ENCODE data around the gene CDC42BPG.
A peak's percentile ranks its signal among the peaks of the same experiment; 100 is the strongest.

CDC42BPG gene

GRCh38 chr11:64842851-64843685 lies 1.4 kb downstream of the CDC42BPG start:
- H3K4me1 ChIP-seq (ENCODE audit: insufficient read depth, low read length): peaks cover 11% of the 10 kb centered on the region; the same call in 1 of the 2 replicates
- peaks cover 5% of the 10 kb centered on the region; the same call in 1 of the 2 replicates for H3K27me3 ChIP-seq (ENCODE audit: insufficient read depth, low read length)
- peaks cover 14% of the 10 kb centered on the region for H3K36me3 ChIP-seq (ENCODE audit: insufficient read depth, low read depth, low read length)
- H3K9ac ChIP-seq (ENCODE audit: low read depth, low read length): 0 out of 2 replicates have a peak overlapping the region, but pooled peaks have one; percentile 34
- no peaks in the 10 kb centered on the region for H3K9me3 ChIP-seq (ENCODE audit: insufficient read depth, low read depth, low read length)
- H3K4me3 ChIP-seq (ENCODE audit: low read length): no peak overlapping the region
- no peak overlapping the region for H3K27ac ChIP-seq (ENCODE audit: low read length)

DNA sequence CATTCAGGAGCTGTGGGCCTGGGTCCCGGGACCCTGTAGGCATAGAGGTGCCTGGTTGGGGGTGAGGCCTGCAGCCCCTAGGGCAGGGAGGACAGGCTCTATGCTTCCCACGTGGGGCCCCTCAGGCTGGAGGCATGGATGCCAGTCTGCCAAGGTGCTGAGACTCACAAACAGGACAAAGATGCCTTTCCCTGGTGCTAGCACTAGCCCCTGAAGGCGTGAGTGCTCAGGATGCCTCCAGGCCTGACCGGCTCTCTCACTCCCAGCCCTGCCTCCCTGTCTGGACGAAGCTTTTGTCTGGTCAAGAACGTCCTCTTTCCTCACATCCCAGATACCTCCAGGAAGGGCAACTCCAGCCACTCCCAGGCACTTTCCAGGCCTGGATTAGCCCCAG lies 2.1 kb downstream of the CDC42BPG start:
- H3K27me3 ChIP-seq (ENCODE audit: insufficient read depth, low read length): peaks cover 5% of the 10 kb centered on the region; the same call in 1 of the 2 replicates
- no peak overlapping the region for H3K4me3 ChIP-seq (ENCODE audit: low read length)

DNA sequence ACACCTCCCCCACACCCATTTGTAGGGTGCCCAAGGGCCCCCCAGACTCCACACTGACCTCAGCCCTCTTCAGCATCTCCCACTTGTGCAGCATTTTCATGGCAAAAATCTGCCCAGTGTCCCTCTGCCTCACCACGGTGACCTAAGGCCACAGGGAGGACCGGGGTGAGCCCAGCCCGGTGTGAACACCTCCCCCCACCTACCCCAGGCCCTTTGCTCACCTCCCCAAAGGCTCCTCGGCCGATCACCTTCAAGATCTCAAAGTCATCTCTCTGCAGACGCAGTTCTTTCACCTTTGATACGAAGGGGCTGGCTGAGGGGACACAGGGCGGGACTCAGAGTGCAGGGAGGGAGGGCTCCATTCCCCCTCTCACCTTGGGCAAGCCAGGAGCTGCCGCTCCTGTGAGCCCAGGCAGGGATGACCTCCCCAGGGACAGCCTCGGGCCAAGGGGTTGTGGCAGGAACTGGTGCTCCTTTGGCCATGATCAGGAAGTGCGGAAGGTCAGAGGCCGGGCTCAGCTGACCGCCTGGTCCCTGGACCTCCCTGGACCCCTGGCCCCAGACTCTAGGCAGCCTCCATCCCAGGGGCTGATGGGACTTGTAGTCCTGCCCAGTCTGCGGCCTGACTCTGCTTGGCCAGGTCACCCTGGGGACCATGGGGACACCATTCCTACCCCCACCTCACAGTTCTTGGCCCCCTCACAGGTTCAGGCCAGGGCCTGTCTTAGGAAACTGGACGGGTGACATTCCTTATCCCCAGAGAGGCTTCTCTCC lies 2.7 kb downstream of the CDC42BPG start:
- Histone ChIP-seq H3K27me3 (ENCODE audit: insufficient read depth, low read length) (peaks cover 5% of the 10 kb centered on the region; the same call in 1 of the 2 replicates), H3K4me1 (ENCODE audit: insufficient read depth, low read length) (peaks cover 11% of the 10 kb centered on the region; the same call in 1 of the 2 replicates), H3K4me3 (ENCODE audit: low read length) (no peak overlapping the region), H3K9ac (ENCODE audit: low read depth, low read length) (0 out of 2 replicates have a peak overlapping the region, but pooled peaks have one; percentile 34), H3K27ac (ENCODE audit: low read length) (no peak overlapping the region), H3K9me3 (ENCODE audit: insufficient read depth, low read depth, low read length) (no peaks in the 10 kb centered on the region), H3K36me3 (ENCODE audit: insufficient read depth, low read depth, low read length) (peaks cover 14% of the 10 kb centered on the region)

More for the DNA sequence above, 2.1 kb downstream of the CDC42BPG start:
- Histone ChIP-seq H3K4me1 (ENCODE audit: insufficient read depth, low read length) (peaks cover 11% of the 10 kb centered on the region; the same call in 1 of the 2 replicates), H3K36me3 (ENCODE audit: insufficient read depth, low read depth, low read length) (peaks cover 14% of the 10 kb centered on the region), H3K9ac (ENCODE audit: low read depth, low read length) (0 out of 2 replicates have a peak overlapping the region, but pooled peaks have one; percentile 34), H3K9me3 (ENCODE audit: insufficient read depth, low read depth, low read length) (no peaks in the 10 kb centered on the region), H3K27ac (ENCODE audit: low read length) (no peak overlapping the region)

- peaks cover 11% of the 10 kb centered on the region; the same call in 1 of the 2 replicates for H3K4me1 ChIP-seq (ENCODE audit: insufficient read depth, low read length)
- no peak overlapping the region for H3K4me3 ChIP-seq (ENCODE audit: low read length)
- no peak overlapping the region for H3K9ac ChIP-seq (ENCODE audit: low read depth, low read length)
- H3K9me3 ChIP-seq (ENCODE audit: insufficient read depth, low read depth, low read length): no peaks in the 10 kb centered on the region
- H3K36me3 ChIP-seq (ENCODE audit: insufficient read depth, low read depth, low read length): peaks cover 14% of the 10 kb centered on the region
- peaks cover 5% of the 10 kb centered on the region; the same call in 1 of the 2 replicates for H3K27me3 ChIP-seq (ENCODE audit: insufficient read depth, low read length)
- H3K27ac ChIP-seq (ENCODE audit: low read length): no peak overlapping the region
Observed at GRCh38 chr11:64839887-64840782, 4.3 kb downstream of the CDC42BPG start.

DNA sequence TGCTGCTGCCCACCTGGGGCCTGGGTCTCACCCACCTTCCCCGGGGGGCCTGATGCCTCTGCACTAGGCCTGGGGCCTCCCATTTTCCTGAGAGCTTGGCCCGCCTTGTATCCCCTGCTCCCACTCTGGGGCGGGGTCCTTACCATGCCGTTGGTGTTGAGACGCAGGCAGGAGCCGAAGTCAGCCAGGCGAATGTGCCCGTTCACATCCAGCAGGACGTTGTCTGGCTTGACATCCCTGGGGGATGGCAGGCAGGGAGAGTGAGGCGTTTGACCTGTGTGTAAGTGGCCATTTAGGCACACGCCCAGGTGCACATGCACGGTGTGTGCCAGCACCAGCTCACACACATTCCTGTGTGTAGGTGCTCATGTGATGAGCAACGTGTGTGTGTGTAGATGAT lies 5.1 kb downstream of the CDC42BPG start:
- Histone ChIP-seq H3K9ac (ENCODE audit: low read depth, low read length) (no peak overlapping the region), H3K4me3 (ENCODE audit: low read length) (no peak overlapping the region), H3K36me3 (ENCODE audit: insufficient read depth, low read depth, low read length) (peaks cover 14% of the 10 kb centered on the region), H3K4me1 (ENCODE audit: insufficient read depth, low read length) (peaks cover 11% of the 10 kb centered on the region; the same call in 1 of the 2 replicates), H3K9me3 (ENCODE audit: insufficient read depth, low read depth, low read length) (no peaks in the 10 kb centered on the region), H3K27ac (ENCODE audit: low read length) (no peak overlapping the region), H3K27me3 (ENCODE audit: insufficient read depth, low read length) (peaks cover 5% of the 10 kb centered on the region; the same call in 1 of the 2 replicates)

DNA sequence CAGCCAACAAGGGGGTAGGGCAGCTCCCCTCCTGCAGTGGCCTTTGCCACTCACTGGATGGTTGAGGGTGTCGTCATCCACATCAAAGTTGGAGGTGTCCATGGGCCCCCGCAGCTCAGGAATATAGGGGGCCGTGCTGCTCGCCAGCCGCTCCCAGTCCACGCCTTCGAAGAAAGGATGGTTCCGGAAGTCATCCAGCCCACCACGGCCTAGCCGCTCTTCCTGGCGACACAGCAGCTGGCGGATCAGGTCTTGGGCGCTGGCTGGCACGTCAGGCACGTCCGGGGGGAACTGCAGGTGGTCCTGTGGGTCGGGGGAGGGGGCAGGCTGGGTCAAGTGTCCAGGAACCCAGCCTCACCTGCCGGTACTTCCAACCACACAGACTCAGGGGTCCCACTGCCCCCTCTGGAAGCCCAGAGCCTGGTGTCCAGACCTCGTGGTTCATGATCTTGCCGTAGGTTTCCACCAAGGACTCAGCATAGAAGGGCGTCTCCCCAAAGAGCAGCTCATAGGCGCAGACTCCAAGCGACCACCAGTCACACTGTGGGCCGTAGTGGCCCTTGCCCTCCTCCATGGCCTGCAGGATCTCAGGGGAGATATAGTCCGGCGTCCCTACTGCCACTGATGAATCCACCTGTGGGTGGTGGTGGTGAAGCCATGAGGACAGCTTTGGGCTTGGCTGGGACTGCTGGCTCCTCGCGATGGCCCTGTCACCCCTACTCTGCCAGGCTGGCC lies 5.7 kb downstream of the CDC42BPG start:
- Histone ChIP-seq H3K9me3 (ENCODE audit: insufficient read depth, low read depth, low read length) (no peaks in the 10 kb centered on the region), H3K4me1 (ENCODE audit: insufficient read depth, low read length) (peaks cover 8% of the 10 kb centered on the region; the same call in 1 of the 2 replicates), H3K4me3 (ENCODE audit: low read length) (no peak overlapping the region), H3K27me3 (ENCODE audit: insufficient read depth, low read length) (peaks cover 1% of the 10 kb centered on the region; the same call in 1 of the 2 replicates), H3K9ac (ENCODE audit: low read depth, low read length) (no peak overlapping the region), H3K36me3 (ENCODE audit: insufficient read depth, low read depth, low read length) (peaks cover 16% of the 10 kb centered on the region), H3K27ac (ENCODE audit: low read length) (no peak overlapping the region)

DNA sequence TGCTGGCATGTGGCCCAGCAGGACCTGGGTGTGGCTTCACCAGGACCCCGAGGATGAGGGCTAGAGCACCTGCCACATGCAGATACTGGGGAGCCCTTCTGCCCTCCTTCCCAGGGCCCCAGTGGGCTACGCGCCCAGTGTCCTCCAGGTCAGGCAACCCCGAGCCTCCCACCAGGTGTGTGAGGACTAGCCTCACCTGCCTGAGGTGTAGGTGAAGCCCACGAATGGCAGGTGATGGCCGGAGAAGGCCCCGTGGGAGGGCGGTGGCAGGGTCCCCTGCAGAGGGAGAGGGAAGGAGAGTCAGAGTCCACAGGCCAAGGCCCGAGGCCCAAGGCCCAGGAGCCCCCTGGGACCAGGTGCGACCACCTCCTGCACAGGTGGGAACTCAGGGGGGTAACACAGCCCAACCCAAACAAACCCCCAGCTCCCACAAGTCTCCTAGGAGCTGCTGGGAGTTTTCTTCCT lies 6.5 kb downstream of the CDC42BPG start:
- Histone ChIP-seq H3K27me3 (ENCODE audit: insufficient read depth, low read length) (no peaks in the 10 kb centered on the region), H3K9ac (ENCODE audit: low read depth, low read length) (no peak overlapping the region), H3K4me3 (ENCODE audit: low read length) (no peak overlapping the region), H3K27ac (ENCODE audit: low read length) (no peak overlapping the region), H3K9me3 (ENCODE audit: insufficient read depth, low read depth, low read length) (no peaks in the 10 kb centered on the region), H3K4me1 (ENCODE audit: insufficient read depth, low read length) (peaks cover 6% of the 10 kb centered on the region; the same call in 1 of the 2 replicates), H3K36me3 (ENCODE audit: insufficient read depth, low read depth, low read length) (peaks cover 22% of the 10 kb centered on the region)

GRCh38 chr11:64836448-64837072 lies 7.9 kb downstream of the CDC42BPG start:
- Histone ChIP-seq H3K9me3 (ENCODE audit: insufficient read depth, low read depth, low read length) (no peaks in the 10 kb centered on the region), H3K4me3 (ENCODE audit: low read length) (no peak overlapping the region), H3K9ac (ENCODE audit: low read depth, low read length) (no peak overlapping the region), H3K27me3 (ENCODE audit: insufficient read depth, low read length) (no peaks in the 10 kb centered on the region), H3K36me3 (ENCODE audit: insufficient read depth, low read depth, low read length) (peaks cover 22% of the 10 kb centered on the region), H3K4me1 (ENCODE audit: insufficient read depth, low read length) (no peaks in the 10 kb centered on the region), H3K27ac (ENCODE audit: low read length) (no peak overlapping the region)

- no peaks in the 10 kb centered on the region for H3K9me3 ChIP-seq (ENCODE audit: insufficient read depth, low read depth, low read length)
- H3K9ac ChIP-seq (ENCODE audit: low read depth, low read length): no peak overlapping the region
- H3K27ac ChIP-seq (ENCODE audit: low read length): no peak overlapping the region
- H3K27me3 ChIP-seq (ENCODE audit: insufficient read depth, low read length): no peaks in the 10 kb centered on the region
- H3K4me1 ChIP-seq (ENCODE audit: insufficient read depth, low read length): no peaks in the 10 kb centered on the region
- no peak overlapping the region for H3K4me3 ChIP-seq (ENCODE audit: low read length)
- H3K36me3 ChIP-seq (ENCODE audit: insufficient read depth, low read depth, low read length): peaks cover 22% of the 10 kb centered on the region
Observed at GRCh38 chr11:64835616-64836447, 8.6 kb downstream of the CDC42BPG start.

Measured in iPS-20b (cell line).